GM19372 (cell line): Measurements from ENCODE around the gene MDH1B.
"Not testable (repeated sequence)": the region's sequence is repeated elsewhere in the genome, so short reads cannot be mapped to it uniquely, and the experiment has no call there.

Experiments
- ATAC-seq: cut with Tn5 transposase; IDR thresholded peaks from one replicate; pipeline ENCODE4 v1.9.1; 2021; ENCODE audit warnings: mild to moderate bottlenecking, low read depth, moderate library complexity; ENCODE audit not compliant: unreplicated experiment

MDH1B gene

DNA sequence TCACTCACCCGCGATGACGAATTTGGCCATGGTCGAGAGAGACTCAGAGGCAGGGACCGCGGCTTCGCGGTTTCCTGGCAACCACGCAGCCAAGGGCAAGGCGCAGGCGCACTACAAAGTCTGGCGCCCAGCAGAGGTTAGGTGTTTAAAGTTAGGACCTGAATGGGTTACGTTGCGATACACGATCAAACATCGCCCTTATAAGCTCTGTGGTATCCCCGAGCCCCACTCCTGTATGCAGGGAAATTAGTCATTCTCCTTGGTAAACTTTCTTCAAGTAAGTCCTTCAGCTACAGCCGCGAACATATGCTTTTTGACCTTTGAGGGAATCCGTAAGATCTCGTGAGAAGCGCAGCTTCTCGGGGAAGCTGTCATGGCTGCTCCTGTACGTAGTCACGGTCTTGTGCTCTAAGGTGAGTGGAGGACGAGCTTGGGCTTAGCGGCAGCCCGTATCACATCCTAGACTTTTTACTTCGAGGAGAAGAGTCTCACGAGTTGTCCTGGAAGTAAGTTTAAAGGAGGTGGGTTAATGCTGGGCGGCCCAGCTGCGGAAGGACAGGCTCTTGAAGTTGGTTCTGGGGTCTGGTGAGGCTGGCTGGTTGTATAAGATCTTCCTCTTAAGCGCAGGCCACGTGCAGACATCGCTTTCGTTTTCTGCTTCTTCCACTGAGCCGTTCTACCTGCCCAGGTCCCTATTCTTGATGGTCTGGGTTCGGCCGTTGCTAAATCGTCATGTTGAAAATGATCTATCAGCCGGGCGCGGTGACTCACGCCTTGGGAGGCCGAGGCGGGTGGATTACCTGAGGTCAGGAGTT, at the start of gene MDH1B, which contains the start of gene FASTKD2:
Gene MDH1B (minus strand): TSS at position 87 of the 815 bp plus-strand sequence. CDS start 57 bp downstream, at position 30.
Gene FASTKD2 (plus strand): TSS at position 365 of the 815 bp plus-strand sequence. CDS start 1,088 bp downstream, outside the sequence.
- ATAC-seq, result peak; percentile 92

DNA sequence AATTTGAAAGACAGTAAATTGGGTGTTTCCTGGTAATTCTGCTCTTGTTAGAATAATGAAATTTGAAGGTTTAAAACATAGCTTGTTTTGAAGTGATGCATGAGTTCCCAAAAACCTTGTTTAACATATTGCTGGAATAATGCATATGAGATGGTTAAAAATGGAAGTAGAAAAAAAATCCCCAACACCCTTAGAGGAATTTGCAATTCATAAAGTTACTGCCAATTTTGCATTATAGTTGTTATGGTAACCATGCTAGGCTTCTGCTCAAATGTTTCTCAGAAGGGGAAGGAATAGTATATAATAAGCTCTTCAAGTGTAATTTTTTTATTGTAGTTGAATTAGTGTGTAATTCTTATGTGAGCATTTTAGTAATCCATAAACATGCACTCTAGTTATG, 49.4 kb upstream of the MDH1B start:
- ATAC-seq, result no peak

DNA sequence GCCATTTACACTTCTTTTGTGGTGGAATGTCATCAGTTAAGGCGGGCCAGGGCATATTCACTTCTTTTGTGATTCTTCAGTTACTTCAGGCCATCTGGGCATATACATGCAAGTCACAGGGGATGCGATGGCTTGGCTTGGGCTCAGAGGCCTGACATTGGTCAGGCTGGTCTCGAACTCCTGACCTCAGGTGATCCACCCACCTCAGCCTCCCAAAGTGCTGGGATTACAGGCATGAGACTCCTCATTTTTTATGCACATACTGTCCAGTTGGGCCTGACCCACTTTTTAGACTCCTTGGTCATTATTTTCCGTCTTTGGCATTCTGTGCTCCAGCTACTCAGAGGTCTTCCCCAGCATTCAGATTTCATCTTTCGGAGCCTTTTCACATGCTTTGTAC, 47.3 kb upstream of the MDH1B start:
- ATAC-seq, result not testable (repeated sequence)

DNA sequence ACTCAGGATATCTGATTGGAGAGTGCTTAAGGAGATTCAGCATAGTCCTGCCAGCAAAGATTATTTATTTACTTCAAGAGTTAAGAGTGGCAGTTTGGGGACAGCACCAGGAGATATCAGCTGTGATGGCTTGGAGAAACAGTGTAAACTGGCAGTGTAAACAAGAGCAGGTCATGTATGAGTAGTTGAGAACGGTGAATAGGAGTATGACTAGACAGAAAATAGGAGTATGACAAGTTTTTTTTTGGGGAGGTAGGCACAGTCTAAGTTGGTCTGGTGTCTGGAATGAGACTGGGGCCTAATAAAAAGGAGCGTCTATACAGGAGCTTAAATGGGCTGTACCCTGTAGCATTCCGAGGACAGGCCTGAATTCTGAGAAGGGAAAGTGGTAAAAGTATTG, 42.5 kb upstream of the MDH1B start:
- ATAC-seq, result not testable (repeated sequence)

DNA sequence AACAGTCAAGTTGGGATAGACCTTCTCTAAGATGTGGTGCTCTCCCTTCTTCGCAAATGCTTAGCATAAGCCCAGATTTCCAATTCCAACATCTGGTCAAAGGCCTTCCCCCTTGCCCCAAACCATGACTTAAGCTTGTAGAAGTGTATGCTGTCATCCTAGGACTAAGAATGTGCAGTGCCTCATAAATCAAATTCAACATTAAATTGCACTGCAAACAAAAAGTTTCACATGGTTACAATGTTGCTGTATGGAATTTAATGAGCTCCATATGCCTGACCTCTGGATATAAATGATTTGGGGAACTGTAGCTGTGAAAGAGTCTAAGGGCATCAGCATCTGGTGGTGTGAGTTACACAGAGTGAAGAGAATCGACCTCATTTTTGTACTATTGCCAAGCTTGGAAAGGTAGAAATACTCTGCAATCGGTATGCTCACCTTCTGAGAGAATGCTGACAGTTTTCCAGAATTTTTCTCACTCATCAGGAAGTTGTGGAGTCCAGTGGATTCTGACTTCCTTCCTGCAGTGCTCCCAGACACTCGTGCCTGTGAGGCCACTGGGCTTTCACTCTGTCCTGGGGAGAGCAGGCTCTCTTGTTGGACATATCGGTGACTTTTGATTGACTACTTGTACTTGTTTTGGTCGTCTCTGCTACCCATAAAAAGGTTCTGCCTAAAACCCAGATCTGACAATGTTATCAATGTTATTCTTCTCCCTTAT, 40.9 kb upstream of the MDH1B start:
- ATAC-seq, result no peak

DNA sequence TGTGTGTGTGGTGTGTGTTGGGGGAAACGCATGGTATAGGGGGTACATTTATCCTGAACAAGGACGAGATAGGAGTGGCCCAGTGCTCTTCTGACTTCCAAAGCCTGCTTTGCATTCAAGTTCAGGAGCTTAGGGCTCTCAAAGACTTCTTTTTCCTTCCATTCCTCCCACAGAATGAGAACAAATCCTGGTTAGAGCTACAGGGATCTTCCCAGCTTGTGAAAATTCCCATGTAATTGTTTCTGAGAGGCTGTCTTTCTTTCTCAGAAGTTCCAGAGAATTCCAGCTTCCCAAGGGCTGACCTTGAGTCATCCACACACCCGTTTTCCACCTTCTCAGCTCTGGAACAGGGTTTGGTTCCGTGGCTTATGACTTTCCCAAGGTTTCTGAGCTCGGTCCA, 39.2 kb upstream of the MDH1B start:
- ATAC-seq, result no peak

DNA sequence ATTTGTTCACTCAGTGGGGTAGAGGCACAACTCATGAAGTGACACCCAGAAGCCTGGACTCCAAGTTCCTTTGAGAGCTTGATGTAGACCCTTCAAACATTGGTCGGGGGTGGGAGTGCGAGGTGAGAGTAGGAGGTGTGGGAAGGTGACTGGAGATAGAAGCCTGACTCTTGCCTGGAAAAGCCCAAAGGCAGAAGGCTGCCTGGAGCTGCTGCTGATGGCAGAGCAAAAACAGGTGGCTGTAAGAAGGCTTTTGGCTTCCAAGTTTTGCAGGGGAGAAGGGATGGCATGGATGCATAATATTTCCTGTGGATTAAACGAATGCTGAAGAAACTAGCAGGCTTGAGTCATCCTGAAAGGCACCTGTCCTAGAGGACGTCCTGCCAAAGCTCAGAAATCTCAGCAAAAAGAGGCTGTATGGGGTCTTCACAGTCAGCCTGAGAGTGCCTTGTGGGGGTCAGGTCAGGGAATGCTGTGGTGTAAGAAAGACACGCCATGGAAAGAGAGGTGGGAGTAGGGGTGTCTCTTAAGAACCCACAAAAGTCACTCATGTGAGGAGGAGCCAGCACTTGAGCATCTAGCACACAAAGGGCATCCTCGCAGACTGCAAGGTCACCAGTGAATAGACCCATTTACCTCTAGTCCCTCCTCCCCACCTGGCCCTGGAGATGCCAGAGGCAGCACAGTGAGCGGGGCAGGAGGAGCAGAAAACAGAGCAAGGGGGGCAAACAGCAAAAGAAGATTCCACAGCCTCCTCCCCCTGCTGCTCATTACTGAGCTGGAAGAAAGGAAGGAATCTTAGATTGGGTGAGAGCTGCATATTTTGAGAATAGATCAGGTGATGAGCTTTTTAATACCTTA, 37.8 kb upstream of the MDH1B start:
- ATAC-seq, result no peak

DNA sequence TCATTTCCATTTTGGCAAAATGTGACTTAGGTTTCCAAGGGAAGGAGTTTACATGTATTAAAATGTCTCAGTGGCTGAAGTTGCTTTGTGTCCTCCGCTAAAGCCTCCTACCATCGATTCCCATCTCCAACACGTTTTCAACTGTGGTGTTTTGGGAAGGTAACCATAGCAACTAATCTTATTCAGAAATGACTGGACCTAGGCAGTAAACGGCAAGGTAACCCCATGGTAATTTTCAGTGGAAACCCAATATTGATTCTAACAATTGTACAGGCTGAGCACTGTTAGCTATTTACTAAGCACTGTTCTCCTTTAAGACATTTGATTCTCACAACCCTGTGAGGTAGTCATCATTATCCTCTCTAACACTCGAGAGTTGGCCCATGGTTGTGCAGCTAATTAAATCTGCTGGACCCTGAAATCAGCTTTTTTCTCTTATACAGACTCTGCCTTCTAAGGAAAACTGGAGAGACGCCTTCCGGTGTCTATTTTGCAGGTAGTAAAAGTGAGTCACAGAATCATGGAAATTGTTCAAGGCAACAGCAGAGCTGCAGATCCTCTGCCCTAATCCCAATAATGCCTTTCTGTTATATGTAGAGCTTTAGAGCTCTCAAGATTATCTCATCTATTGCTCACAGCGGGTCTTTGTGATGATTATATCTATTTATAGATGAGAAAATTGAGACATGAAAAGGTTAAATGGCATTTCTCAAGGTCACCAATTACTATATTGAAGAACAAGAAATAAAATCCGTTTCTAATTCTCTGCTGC, 36.5 kb upstream of the MDH1B start:
- ATAC-seq, result no peak

DNA sequence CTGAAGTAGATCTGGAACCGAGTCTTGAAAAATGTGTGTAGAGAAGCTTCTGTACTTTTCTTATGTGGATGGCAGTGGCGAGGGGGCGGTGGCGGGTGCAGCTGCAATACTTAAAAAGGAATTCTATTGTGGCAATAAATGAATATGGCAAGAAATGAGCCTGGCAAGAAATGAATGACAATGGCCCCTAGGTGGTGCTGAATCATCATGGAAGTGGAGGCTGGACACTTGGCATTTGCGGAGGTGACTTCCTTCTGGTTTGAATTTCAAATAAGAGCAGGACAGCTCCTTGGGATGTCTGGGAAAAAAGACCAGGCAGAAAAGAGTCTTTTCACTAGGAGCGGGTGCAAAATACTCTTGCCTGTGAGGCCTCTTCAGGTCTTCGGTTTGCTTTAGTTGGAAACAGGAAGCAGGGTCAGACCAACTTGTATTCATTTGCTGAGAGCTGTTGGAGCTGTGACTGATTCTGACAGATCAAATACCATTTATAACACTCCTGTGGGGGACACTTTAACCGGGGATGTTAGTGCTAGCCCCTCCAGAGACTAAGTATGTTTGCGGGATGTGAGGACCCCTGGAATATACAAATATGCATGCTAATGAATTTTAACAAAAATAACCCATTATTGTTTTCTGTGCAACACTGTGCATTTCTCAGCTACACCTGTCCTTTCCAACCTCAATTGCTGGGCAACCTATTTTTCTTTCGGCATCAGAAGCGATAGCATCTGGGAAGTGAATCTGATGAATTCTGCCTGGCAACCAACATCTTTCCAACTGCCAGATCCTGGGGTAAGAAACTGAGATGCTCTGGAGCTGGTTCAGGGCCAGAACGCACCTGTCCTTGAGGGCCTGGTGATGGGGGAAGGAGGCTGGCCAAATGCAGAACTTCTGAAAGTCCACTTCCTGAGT, 35.6 kb upstream of the MDH1B start:
- no peak for ATAC-seq

DNA sequence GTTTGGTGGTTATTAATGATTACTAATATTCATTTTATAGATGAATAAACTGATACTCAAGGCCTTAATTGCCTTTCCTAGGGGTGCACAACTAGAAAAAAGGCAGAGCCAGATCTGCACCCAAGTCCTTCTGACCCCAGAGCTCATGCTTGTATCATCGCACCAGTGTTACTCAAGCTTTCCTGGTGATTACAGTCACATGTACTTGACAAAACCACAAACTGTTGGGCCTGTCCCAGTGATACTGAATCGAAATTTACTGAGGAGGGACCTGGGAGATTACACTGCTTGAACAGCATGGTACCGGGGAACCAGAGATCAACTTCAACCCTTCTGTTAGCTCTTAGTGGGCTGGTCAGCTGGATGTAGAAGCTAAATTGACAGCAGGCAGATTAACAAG, 34.0 kb upstream of the MDH1B start:
- no peak for ATAC-seq

DNA sequence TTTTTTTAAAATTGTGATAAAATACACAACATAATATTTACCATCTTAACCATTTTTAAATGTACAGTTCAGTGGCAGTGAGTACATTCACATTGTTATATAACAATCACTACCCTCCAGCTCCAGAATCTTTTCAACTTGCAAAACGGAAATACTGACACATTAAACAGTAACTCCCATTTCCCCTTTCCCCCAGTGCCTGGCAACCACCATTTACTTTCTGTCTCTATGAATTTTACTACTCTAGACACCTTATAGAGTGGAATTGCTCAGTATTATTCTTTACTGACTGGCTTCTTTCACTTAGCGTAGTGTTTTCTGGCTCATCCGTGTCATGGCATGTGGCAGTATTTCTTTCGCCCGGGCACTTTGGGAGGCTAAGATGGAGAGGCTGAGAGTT, 32.9 kb upstream of the MDH1B start:
- peak; percentile 78 for ATAC-seq

DNA sequence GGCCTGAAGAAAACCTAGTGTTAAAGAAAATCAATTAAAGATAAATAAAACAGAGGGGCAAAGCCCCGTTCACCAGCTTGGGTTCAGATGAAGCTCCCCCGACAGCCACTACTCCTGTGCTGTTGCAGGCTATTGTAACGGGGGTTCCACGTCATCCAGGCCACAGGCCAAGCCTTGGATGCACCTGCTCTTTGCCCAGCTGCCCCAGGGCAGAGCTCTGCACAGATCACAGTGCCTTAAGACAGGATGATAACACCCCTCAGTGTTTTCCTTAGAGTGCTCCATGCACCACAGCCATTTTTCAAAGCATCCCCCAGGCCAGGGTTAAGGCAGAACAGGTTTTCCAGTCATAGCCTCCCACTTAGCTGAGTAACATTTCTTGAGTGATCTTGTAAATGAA, 32.2 kb upstream of the MDH1B start:
- no peak for ATAC-seq

DNA sequence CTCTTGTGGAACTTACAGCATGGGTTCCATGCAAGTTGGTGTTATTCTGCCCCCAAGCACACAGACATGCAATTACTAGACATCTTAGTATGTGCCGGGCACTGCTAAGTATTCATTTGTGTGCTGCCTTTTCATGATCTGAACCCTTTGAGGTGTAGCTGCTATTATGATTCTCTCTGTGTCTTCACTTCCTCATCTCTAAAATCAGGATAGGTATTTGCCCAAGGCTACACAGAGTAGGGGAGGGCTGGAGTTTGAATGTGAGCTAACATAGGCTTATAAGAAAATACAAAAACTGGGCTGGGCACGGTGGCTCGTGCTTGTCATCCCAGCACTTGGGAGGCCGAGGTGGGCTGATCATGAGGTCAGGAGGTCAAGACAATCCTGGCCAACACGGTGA, 27.5 kb upstream of the MDH1B start:
- ATAC-seq, result no peak

DNA sequence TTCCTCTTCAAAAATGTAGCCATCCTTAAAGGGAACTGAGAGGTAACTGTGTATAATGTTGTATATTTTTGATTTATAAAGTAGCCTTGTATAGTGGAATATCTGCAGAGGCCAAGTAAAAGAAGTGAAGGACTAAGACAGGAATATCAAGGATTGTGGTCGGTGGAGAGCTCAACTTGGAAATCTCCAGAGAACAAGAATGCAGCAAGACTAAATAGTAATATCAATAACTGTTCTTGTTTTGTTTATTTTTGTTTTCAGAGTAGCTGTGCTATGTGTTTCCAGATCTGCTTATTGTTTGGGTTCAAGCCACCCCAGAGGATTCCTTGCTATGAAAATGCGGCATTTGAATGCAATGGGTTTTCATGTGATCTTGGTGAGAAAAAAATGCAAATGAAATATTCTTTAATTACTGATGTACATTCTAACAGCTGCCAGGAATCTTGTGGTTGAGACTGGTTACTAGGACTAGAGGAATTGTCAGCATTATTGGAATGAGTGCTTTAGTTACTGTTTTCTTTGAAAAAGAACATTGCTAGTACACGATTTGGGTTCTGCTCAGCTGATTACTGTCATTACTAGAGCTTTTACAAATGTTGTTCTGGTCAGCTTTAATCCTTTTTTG, 25.3 kb upstream of the MDH1B start:
- no peak for ATAC-seq

DNA sequence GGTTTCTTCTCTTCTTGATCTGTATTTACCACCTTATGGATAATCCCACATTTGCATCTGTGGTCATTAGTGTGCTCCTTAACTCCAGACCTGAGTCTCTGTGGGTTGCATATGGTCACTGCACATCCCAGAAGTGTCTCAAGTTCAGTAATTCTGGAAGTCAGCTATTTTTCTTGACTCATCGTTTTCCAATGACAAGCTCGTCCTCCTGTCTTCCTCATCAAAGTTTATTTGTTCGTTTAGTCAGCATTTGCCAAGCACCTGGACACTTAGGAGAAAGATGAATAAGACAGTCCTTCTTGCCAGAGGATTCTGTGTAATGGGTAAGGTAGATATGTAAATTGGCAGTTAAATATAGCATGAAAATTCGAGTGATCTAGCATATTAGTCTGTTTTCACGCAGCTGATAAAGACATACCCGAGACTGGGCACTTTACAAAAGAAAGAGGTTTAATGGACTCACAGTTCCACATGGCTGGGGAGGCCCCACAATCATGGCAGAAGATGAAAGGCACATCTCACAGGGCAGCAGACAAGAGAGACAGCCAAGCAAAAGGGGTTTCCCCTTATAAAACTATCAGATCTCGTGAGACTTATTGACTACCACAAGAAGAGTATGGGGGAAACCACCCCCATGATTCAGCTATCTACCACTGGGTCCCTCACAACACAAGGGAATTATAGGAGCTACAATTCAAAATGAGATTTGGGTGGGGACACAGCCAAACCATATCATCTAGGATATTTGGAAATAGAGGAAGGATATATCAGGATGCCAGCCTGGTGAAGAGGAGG, 19.6 kb upstream of the MDH1B start:
- ATAC-seq, result no peak

DNA sequence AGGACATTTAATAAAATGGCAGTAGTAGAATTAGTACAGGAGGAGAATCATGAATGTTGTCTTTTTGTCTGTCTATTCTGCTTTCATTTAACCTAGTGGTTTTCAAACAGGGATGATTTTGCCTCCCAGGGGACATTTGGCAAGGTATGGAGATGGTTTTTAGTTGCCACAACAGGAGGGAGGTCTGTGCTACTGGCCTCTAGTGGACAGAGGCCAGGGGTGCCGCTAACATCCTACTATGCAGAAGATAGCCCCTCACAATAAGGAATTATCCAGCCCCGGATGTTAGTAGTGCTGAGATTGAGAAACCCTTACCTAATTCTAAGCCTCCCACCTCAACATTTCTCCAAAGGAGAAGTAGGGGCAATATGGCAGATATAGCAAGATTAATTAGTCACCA, 18.6 kb upstream of the MDH1B start:
- ATAC-seq, result no peak

DNA sequence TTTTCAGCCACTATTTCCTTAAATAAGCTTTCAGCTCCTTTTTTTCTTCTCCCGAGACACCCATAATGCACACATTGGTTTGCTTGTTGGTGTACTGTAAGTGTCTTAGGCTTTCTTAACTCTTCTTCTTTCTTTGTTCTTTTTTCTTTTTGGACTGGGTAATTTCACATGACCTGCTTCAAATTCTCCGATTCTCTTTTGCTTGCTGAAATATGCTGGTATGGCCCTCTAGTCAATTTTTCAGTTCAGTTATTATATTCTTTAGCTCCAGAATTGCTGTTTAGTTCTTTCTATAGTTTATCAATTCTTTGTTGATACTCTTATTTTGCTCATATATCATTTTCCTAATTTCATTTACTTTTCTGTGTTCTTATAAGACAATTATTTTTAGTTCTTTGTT, 15.5 kb upstream of the MDH1B start:
- no peak for ATAC-seq

DNA sequence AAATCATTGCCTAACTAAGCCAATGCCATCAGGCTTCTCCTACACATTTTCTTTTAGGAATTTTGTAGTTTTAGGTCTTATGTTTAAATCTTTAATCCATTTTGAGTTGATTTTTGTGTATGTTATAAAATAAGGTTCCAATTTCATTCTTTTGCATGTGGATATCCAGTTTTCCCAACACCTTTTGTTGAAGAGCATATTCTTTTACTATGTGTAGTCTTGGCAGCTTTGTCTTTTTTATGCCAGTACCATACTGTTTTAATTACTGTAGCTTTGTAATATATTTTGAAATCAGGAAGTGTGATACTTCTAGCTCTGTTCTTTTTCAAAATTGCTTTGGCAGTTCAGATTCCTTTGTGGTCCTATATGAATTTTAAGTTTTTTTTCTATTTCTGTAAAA, 11.3 kb upstream of the MDH1B start:
- ATAC-seq, result no peak
